Parathyroid adenoma (tissue), 2 donors: ENCODE results near the gene BET1.

Experiments used
- H2AFZ ChIP-seq: fragments of 300-600 bp; sonication (generic); one replicate; pipeline ENCODE4 v1.7.0; 2017; ENCODE audit warnings: antibody characterized with exemption, mild to moderate bottlenecking
- H3K27ac ChIP-seq: fragments of 300-600 bp; sonication (generic); one replicate; pipeline ENCODE4 v1.7.0; 2017
- H3K27me3 ChIP-seq: fragments of 300-600 bp; sonication (generic); one replicate; pipeline ENCODE4 v1.7.0; 2017; ENCODE audit warnings: low read length; ENCODE audit not compliant: control insufficient read depth, insufficient read depth
- H3K36me3 ChIP-seq: fragments of 300-600 bp; sonication (generic); one replicate; pipeline ENCODE4 v1.7.0; 2017; ENCODE audit warnings: low read length; ENCODE audit not compliant: control insufficient read depth, insufficient read depth
- H3K4me1 ChIP-seq: fragments of 300-600 bp; sonication (generic); one replicate; pipeline ENCODE4 v1.7.0; 2017; ENCODE audit warnings: control low read depth
- H3K4me2 ChIP-seq: fragments of 300-600 bp; sonication (generic); one replicate; pipeline ENCODE4 v1.7.0; 2017; ENCODE audit warnings: low read length
- H3K4me3 ChIP-seq: fragments of 300-600 bp; sonication (generic); one replicate; pipeline ENCODE4 v1.7.0; 2017; ENCODE audit warnings: low read depth, low read length
- H3K79me2 ChIP-seq: fragments of 300-600 bp; sonication (generic); one replicate; pipeline ENCODE4 v1.7.0; 2017; ENCODE audit warnings: control low read depth
- H3K9ac ChIP-seq: fragments of 300-600 bp; sonication (generic); one replicate; pipeline ENCODE4 v1.7.0; 2017; ENCODE audit warnings: mild to moderate bottlenecking
- H3K9me3 ChIP-seq: fragments of 300-600 bp; sonication (generic); one replicate; pipeline ENCODE4 v1.7.0; 2017; ENCODE audit warnings: low read length; ENCODE audit not compliant: control insufficient read depth
- CTCF ChIP-seq: fragments of 300-600 bp; sonication (generic); IDR thresholded peaks from one replicate; pipeline ENCODE4 v1.7.0; 2017; ENCODE audit warnings: antibody characterized with exemption, mild to moderate bottlenecking
- donor health status: primary hyperparathyroidism.

Gene BET1

GRCh38 chr7:93958216-93958615, 45.9 kb downstream of the BET1 start:
- Histone ChIP-seq H3K27me3 (no peaks in the 10 kb centered on the region), H3K27ac (no peak overlapping the region), H2AFZ (no peak overlapping the region), H3K4me3 (no peak overlapping the region), H3K9ac (no peak overlapping the region), H3K79me2 (no peaks in the 10 kb centered on the region), H3K4me2 (no peak overlapping the region), H3K9me3 (no peaks in the 10 kb centered on the region), H3K4me1 (no peaks in the 10 kb centered on the region), H3K36me3 (no peaks in the 10 kb centered on the region)
- no peak for TF ChIP-seq CTCF

GRCh38 chr7:93957767-93958166, 46.4 kb downstream of the BET1 start:
- Histone ChIP-seq H3K9me3 (no peaks in the 10 kb centered on the region), H3K4me2 (no peak overlapping the region), H2AFZ (no peak overlapping the region), H3K27ac (no peak overlapping the region), H3K9ac (no peak overlapping the region), H3K4me1 (no peaks in the 10 kb centered on the region), H3K79me2 (no peaks in the 10 kb centered on the region), H3K36me3 (no peaks in the 10 kb centered on the region), H3K4me3 (no peak overlapping the region), H3K27me3 (no peaks in the 10 kb centered on the region)
- TF ChIP-seq CTCF = no peak

GRCh38 chr7:93955304-93955703, 48.9 kb downstream of the BET1 start:
- H3K9me3 ChIP-seq = no peaks in the 10 kb centered on the region
- H3K4me1 ChIP-seq = no peaks in the 10 kb centered on the region
- H3K9ac ChIP-seq = no peak overlapping the region
- H3K4me2 ChIP-seq = no peak overlapping the region
- H2AFZ ChIP-seq = no peak overlapping the region
- no peaks in the 10 kb centered on the region for H3K36me3 ChIP-seq
- H3K27me3 ChIP-seq = no peaks in the 10 kb centered on the region
- H3K27ac ChIP-seq = no peak overlapping the region
- H3K4me3 ChIP-seq = no peak overlapping the region
- TF ChIP-seq CTCF = no peak
- H3K79me2 ChIP-seq = no peaks in the 10 kb centered on the region

- no peaks in the 10 kb centered on the region for H3K27me3 ChIP-seq
- no peaks in the 10 kb centered on the region for H3K36me3 ChIP-seq
- H3K9ac ChIP-seq = no peak overlapping the region
- H3K4me3 ChIP-seq = no peak overlapping the region
- H3K9me3 ChIP-seq = no peaks in the 10 kb centered on the region
- no peak overlapping the region for H2AFZ ChIP-seq
- no peaks in the 10 kb centered on the region for H3K79me2 ChIP-seq
- TF ChIP-seq CTCF = no peak
- H3K27ac ChIP-seq = no peak overlapping the region
- H3K4me2 ChIP-seq = no peak overlapping the region
- no peaks in the 10 kb centered on the region for H3K4me1 ChIP-seq
Measured at GRCh38 chr7:93949423-93949822, 54.7 kb downstream of the BET1 start.

- Histone ChIP-seq H3K4me1 (no peaks in the 10 kb centered on the region), H3K27ac (no peak overlapping the region), H3K27me3 (no peaks in the 10 kb centered on the region), H3K9ac (no peak overlapping the region), H3K4me2 (no peak overlapping the region), H3K79me2 (no peaks in the 10 kb centered on the region), H3K36me3 (no peaks in the 10 kb centered on the region), H2AFZ (no peak overlapping the region), H3K4me3 (no peak overlapping the region), H3K9me3 (no peaks in the 10 kb centered on the region)
- TF ChIP-seq CTCF = no peak
Measured at GRCh38 chr7:93948873-93949272, 55.3 kb downstream of the BET1 start.
